OCI-LY7 (cell line): ENCODE results near the gene DENND1B. TPM values are rescaled to one million over a fixed set of nuclear protein-coding genes. Genes with fewer than 3 reads are reported as not detected.

Experiments used
- BruUV-seq: library from RNA; stranded (reverse); fragments of 400-500 nt; replicated peaks from 2 replicates; lab custom pipeline; 2021; lab: Mats Ljungman, UMichigan
- CTCF ChIA-PET: fragments of 300-600 bp; sonication (Branson Sonifier 250); formaldehyde crosslinking; loops from one replicate; lab custom pipeline; 2022; ENCODE audit warnings: antibody characterized with exemption; ENCODE audit not compliant: unreplicated experiment; lab: Charles Lee
- POLR2A ChIA-PET: fragments of 300-600 bp; sonication (Branson Sonifier 250); formaldehyde crosslinking; loops from one replicate; lab custom pipeline; 2022; ENCODE audit warnings: antibody characterized with exemption; lab: Charles Lee
- DNase-seq: peaks from one replicate; pipeline ENCODE4 v3.0.0-alpha.2; 2015; ENCODE audit warnings: low spot score
- H2AFZ ChIP-seq: fragments of 200-600 bp; sonication (generic), shearing (Covaris generic); 2 replicates; pipeline ENCODE4 v1.6.1; 2014; ENCODE audit warnings: mild to moderate bottlenecking, antibody characterized with exemption, low read length, moderate library complexity
- H3K27ac ChIP-seq: fragments of 200-600 bp; sonication (generic); 2 replicates; pipeline ENCODE4 v1.5.1; 2014; ENCODE audit warnings: mixed run types, low read depth, mild to moderate bottlenecking, moderate library complexity, low read length, inconsistent platforms; ENCODE audit not compliant: poor library complexity, severe bottlenecking
- H3K36me3 ChIP-seq: fragments of 200-600 bp; sonication (generic); 2 replicates; pipeline ENCODE4 v1.6.1; 2014; ENCODE audit warnings: mild to moderate bottlenecking, antibody characterized with exemption, low read length, moderate library complexity, mixed read lengths; ENCODE audit not compliant: insufficient read depth
- H3K4me1 ChIP-seq: fragments of 200-600 bp; sonication (generic); 2 replicates; pipeline ENCODE4 v1.5.1; 2014; ENCODE audit warnings: mild to moderate bottlenecking, low read length; ENCODE audit not compliant: insufficient read depth, poor library complexity, severe bottlenecking
- H3K4me2 ChIP-seq: fragments of 200-600 bp; sonication (generic); 2 replicates; pipeline ENCODE4 v1.6.1; 2014; ENCODE audit warnings: mild to moderate bottlenecking, low read length
- H3K4me3 ChIP-seq: fragments of 200-600 bp; sonication (generic); 2 replicates; pipeline ENCODE4 v1.5.1; 2014; ENCODE audit warnings: mild to moderate bottlenecking, low read depth, low read length; ENCODE audit not compliant: poor library complexity, severe bottlenecking
- H3K79me2 ChIP-seq: fragments of 200-600 bp; sonication (generic); 2 replicates; pipeline ENCODE4 v1.6.1; 2016; ENCODE audit warnings: low read depth, mild to moderate bottlenecking, low read length, moderate library complexity, mixed read lengths; ENCODE audit not compliant: insufficient read depth
- H3K9me2 ChIP-seq: fragments of 200-600 bp; sonication (generic); 2 replicates; pipeline ENCODE4 v1.6.1; 2016; ENCODE audit warnings: mild to moderate bottlenecking, low read length, mixed read lengths; ENCODE audit not compliant: insufficient read depth
- H3K9me3 ChIP-seq: fragments of 200-600 bp; sonication (generic); 2 replicates; pipeline ENCODE4 v1.6.1; 2014; ENCODE audit warnings: mild to moderate bottlenecking, mixed run types, low read length, mixed read lengths
- H4K20me1 ChIP-seq: fragments of 200-600 bp; sonication (generic); 2 replicates; pipeline ENCODE4 v1.6.1; 2014; ENCODE audit warnings: mild to moderate bottlenecking, antibody characterized with exemption, low read length, moderate library complexity, mixed read lengths; ENCODE audit not compliant: insufficient read depth
- CTCF ChIP-seq: fragments of 200-600 bp; sonication (generic); conservative IDR thresholded peaks from 2 replicates; pipeline ENCODE4 v1.5.1; 2014; ENCODE audit warnings: mild to moderate bottlenecking, antibody characterized with exemption, low read length, moderate library complexity, mixed read lengths
- EZH2phosphoT487 ChIP-seq: fragments of 200-600 bp; sonication (generic); IDR thresholded peaks from 2 replicates; pipeline ENCODE4 v1.6.1; 2018; ENCODE audit warnings: low read depth, borderline replicate concordance, mild to moderate bottlenecking, mixed run types, antibody characterized with exemption, low read length, moderate library complexity, mixed read lengths
- intact Hi-C: fragments of 100-400 bp; cut with micrococcal nuclease; formaldehyde crosslinking; loops from one replicate; pipeline ENCODE4 v1.10.0; 2022; ENCODE audit not compliant: unreplicated experiment
- total RNA-seq, 2 experiments: library from RNA; depleted of rRNA in 1 of 2; stranded (reverse); fragments of >200 nt in 1 of 2; shearing (Covaris generic) in 1 of 2; gene quantifications; 2 replicates each; pipeline ENCODE4 v1.2.3, GENCODE V29; 2014 to 2022

The DENND1B gene
- total RNA-seq, 2 experiments from 2014 or later, result 17.4 to 43.0 TPM

- no peak overlapping the region for H3K27ac ChIP-seq
- H3K9me3 ChIP-seq, result peaks cover 12% of the 10 kb centered on the region; the same call in 1 of the 2 replicates
- ChIA-PET CTCF (interaction anchor here (0.5 kb wide), 1 partner anchor 21 kb away, joined by 3 read pairs; no protein-coding TSS in a partner anchor), POLR2A (interaction anchor here (0.6 to 1.2 kb wide), 2 partner anchors 9 to 1701 kb away, joined by 3 read pairs; no protein-coding TSS in a partner anchor)
- BruUV-seq, result no TSS peak
- peaks cover 22% of the 10 kb centered on the region for H3K4me1 ChIP-seq
- no peaks in the 10 kb centered on the region for H3K9me2 ChIP-seq
- no peaks in the 10 kb centered on the region for H4K20me1 ChIP-seq
- TF ChIP-seq EZH2phosphoT487, result no peak
- no peak for TF ChIP-seq CTCF
- no peaks in the 10 kb centered on the region for H3K79me2 ChIP-seq
- intact Hi-C loops, result no loop called here
- peak overlapping the region; percentile 73 for H2AFZ ChIP-seq
- no peak overlapping the region for H3K4me3 ChIP-seq
- no peak for DNase-seq
- H3K36me3 ChIP-seq, result no peaks in the 10 kb centered on the region
- H3K4me2 ChIP-seq, result peak overlapping the region; percentile 8; the same call in 1 of the 2 replicates
Observed at GRCh38 chr1:197782722-197783360, 7.6 kb upstream of the DENND1B start.

- DNase-seq, result no peak
- intact Hi-C loops, result no loop called here
- Histone ChIP-seq H3K79me2 (no peaks in the 10 kb centered on the region), H3K4me1 (peaks cover 29% of the 10 kb centered on the region), H3K4me3 (no peak overlapping the region), H3K27ac (no peak overlapping the region), H2AFZ (peak overlapping the region; percentile 73), H3K4me2 (peak overlapping the region; percentile 8; the same call in 1 of the 2 replicates), H3K9me3 (peaks cover 12% of the 10 kb centered on the region; the same call in 1 of the 2 replicates), H3K9me2 (no peaks in the 10 kb centered on the region), H4K20me1 (no peaks in the 10 kb centered on the region), H3K36me3 (no peaks in the 10 kb centered on the region)
- CTCF ChIA-PET, result no interaction called here
- POLR2A ChIA-PET, result interaction anchor here (0.6 kb wide), 1 partner anchor 1702 kb away, joined by 3 read pairs; no protein-coding TSS in a partner anchor
- no peak for TF ChIP-seq EZH2phosphoT487
- no peak for TF ChIP-seq CTCF
- no TSS peak for BruUV-seq
Observed at GRCh38 chr1:197781968-197782721, 6.9 kb upstream of the DENND1B start.
